ENCODE data around the gene EIF5A2.

The EIF5A2 gene

DNA sequence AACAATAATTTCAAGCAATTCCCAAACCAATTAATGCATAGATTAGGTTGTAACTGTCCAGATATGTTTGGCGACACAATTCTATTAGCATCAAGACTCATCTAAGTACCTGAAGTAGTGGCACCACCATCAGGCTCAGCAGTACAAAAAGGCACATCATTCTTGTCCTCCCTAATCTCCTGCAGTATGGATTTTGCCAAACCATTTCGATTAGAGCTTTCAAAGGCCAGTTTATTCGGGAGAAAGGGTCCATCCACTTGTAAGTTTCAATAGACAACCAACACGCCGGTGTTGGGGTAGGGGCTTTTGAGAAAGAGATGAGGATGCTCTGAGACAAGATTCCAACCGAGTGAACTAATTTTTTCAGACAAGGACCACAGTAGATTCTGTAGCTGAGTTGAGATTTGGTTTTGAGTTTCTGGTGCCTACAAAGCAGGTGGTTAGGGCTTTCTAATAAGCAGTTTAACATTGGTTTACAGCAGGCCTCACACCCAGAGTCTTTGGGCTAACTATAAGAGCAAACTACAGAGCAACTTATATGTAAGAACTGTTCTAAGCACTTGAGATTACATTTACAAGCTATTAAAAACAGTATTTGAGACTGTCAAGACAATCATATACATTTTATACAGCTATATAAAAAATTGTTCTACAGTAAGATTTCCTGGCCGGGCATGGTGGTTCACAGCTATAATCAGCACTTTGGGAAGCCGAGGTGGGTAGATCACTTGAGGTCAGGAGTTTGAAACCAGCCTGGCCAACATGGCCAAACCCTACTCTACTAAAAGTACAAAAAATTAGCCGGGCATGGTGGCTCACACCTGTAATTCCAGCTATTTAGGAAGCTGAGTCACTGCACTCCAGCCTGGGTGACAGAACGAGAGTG is 43.0 kb downstream of the EIF5A2 start:
- TF ChIP-seq, protein P1, sequence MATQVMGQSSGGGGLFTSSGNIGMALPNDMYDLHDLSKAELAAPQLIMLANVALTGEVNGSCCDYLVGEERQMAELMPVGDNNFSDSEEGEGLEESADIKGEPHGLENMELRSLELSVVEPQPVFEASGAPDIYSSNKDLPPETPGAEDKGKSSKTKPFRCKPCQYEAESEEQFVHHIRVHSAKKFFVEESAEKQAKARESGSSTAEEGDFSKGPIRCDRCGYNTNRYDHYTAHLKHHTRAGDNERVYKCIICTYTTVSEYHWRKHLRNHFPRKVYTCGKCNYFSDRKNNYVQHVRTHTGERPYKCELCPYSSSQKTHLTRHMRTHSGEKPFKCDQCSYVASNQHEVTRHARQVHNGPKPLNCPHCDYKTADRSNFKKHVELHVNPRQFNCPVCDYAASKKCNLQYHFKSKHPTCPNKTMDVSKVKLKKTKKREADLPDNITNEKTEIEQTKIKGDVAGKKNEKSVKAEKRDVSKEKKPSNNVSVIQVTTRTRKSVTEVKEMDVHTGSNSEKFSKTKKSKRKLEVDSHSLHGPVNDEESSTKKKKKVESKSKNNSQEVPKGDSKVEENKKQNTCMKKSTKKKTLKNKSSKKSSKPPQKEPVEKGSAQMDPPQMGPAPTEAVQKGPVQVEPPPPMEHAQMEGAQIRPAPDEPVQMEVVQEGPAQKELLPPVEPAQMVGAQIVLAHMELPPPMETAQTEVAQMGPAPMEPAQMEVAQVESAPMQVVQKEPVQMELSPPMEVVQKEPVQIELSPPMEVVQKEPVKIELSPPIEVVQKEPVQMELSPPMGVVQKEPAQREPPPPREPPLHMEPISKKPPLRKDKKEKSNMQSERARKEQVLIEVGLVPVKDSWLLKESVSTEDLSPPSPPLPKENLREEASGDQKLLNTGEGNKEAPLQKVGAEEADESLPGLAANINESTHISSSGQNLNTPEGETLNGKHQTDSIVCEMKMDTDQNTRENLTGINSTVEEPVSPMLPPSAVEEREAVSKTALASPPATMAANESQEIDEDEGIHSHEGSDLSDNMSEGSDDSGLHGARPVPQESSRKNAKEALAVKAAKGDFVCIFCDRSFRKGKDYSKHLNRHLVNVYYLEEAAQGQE (IDR thresholded peaks at IDR 0.05; ENCODE audit: insufficient read depth in 1 of 2, low read depth in 2 of 2, low read length in 2 of 2): no peak
- TF ChIP-seq POLR2AphosphoS5 (IDR thresholded peaks at IDR 0.05; ENCODE audit: low read depth, low read length): peak; percentile 71

DNA sequence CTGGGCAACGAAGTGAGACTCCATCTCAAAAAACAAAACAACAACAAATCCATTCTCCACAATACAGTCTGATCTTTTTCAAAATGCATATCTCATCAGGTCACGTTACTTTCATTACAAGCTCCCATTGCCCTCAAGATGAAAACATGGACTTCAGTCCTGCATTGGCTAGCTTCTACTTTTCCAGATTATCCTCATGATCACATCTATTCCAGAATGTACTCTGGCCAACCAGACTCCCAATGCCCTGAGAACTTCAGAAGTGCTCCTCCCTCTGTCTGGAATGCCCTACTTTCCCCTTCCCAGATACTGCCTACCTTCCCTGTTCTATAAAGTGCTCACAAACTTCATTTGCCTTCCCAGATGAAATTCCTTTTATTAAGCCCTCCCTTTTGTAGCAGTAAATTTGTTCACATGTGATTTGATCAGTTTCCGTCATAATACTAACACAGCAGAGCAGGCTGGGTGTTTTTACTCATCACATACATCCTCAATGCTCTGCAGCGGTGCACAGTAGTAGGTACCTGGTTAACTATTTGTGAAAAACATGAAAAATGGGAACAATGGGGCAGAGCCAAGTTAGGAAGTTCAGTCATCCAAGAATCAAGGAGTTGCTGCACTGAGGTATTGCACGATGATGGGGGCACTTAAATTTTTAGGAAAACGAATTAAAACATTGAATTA is 43.8 kb downstream of the EIF5A2 start:
- peak; percentile 5; the same call in 1 of the 2 replicates for TF ChIP-seq POLR2AphosphoS5 (IDR thresholded peaks at IDR 0.05; ENCODE audit: low read depth, low read length)
- no peak for TF ChIP-seq SIN3A (IDR thresholded peaks at IDR 0.05; ENCODE audit: borderline replicate concordance, insufficient read depth, low read length)

DNA sequence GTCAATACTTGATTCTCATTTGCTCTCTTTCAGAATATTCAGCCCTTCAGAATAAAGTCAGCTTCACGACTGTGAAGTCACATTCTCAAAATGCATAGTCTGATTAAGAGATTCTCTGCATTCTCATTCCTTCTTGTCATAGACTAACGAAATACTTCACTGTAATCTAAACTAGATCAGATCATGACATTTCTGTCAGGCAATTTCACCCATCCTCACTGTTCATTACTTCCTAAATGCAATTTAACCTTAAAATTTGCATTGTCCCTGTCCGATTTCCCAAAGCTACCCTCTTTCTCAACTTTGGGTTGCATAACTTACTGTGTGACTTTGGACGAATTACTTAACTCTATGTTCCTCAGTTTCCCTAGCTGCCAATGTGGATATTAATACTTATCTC is 44.6 kb downstream of the EIF5A2 start:
- TF ChIP-seq, protein P1 (IDR thresholded peaks at IDR 0.05; ENCODE audit: insufficient read depth in 1 of 2, low read depth in 2 of 2, low read length in 2 of 2): no peak
- TF ChIP-seq TAF1 (IDR thresholded peaks at IDR 0.05; ENCODE audit: borderline replicate concordance, insufficient read depth, low read length): no peak
- TF ChIP-seq POLR2AphosphoS5 (IDR thresholded peaks at IDR 0.05; ENCODE audit: low read depth, low read length): no peak

DNA sequence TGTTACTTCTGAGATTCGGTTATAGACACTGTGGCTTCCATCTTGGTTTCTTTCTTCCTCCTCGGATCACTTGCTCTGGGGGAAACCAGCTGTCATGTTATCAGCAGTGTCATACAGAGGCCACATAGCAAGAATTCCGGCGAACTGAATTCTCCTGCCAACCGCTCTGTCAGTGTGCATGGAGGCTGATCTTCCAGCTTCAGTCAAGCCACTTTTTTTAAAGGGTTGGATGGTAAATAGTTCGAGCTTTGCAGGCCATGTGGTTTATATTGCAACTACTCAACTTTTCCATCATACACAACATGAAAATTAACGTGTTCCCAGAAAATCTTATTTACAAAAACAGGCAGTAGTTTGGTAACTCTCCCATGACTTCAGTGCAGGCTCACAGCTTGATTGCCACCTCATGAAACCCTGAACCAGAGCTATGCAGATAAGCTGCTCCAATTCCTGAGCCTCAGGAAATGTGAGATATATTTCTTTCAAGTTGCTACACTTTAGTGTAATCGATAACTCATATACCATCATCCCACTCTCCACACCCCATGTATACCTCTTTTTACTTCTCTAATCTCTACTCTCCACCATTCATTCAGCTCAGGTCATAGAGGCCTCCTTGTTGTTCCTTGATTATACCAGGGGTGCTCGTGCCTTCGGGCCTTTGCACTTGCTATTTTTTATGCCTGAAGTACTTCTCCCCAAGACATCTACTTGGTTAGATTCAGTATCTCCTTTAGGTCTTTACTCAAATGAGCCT is 45.6 kb downstream of the EIF5A2 start:
- TF ChIP-seq FOXP2 (optimal IDR thresholded peaks at IDR 0.05; ENCODE audit: borderline replicate concordance, extremely low read depth, extremely low read length, insufficient read depth) (no peak), TAF1 (IDR thresholded peaks at IDR 0.05; ENCODE audit: borderline replicate concordance, insufficient read depth, low read length) (no peak), SIN3A (IDR thresholded peaks at IDR 0.05; ENCODE audit: borderline replicate concordance, insufficient read depth, low read length) (no peak), POLR2AphosphoS5 (IDR thresholded peaks at IDR 0.05; ENCODE audit: low read depth, low read length) (no peak)
- TF ChIP-seq, protein P1 (IDR thresholded peaks at IDR 0.05; ENCODE audit: insufficient read depth in 1 of 2, low read depth in 2 of 2, low read length in 2 of 2): no peak

DNA sequence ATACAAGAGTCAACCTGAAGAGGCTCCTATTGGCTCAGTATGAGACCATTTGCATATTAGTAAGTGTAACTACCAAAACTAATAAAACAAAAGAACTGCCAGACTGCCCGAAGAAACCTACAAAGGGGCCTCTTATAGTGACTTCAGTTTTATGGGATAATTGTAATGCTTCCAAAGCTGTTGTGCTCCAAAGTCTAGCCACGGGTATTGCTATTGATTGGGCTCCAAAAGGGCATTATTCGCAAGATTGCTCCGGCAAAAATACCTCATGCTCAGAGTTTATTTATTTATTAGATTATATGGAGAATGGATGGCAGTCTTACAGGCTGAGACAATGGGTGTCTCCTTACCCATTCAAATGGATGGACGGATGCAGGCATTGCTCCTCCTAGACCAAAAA is 49.8 kb downstream of the EIF5A2 start:
- TF ChIP-seq FOXP2 (optimal IDR thresholded peaks at IDR 0.05; ENCODE audit: borderline replicate concordance, extremely low read depth, extremely low read length, insufficient read depth): no peak
- no peak for TF ChIP-seq POLR2AphosphoS5 (IDR thresholded peaks at IDR 0.05; ENCODE audit: low read depth, low read length)
- no peak for TF ChIP-seq TAF1 (IDR thresholded peaks at IDR 0.05; ENCODE audit: borderline replicate concordance, insufficient read depth, low read length)
- TF ChIP-seq, protein P1 (IDR thresholded peaks at IDR 0.05; ENCODE audit: insufficient read depth in 1 of 2, low read depth in 2 of 2, low read length in 2 of 2): no peak
